ENCODE results near the gene ADORA2B. TPM values are rescaled to one million over a fixed set of nuclear protein-coding genes. Genes with fewer than 3 reads are reported as not detected.

The ADORA2B gene
- total RNA-seq, 2 experiments from 2014 or later = 7.0 to 7.1 TPM

DNA sequence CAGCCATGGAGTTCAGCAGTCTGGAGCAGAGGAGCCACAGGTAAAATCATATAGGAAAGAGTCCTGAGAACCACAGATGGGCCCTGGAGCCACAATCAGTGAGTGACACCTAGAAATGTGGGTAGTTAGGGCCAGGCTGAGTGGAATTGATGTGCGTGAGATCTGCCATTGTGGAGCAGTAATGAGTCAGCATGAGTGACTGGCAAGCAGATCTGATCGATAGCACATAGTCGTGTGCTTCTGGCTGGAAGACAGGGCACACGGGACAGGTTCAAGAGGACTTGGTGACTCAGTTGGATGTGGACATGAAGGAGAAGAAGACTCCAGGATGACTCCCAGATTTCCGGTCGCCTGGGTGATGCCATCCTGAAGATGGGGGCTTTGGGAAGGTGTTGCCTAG, 12.3 kb downstream of the ADORA2B start:
- H3K27me3 Mint-ChIP-seq = no peaks in the 10 kb centered on the region
- peaks cover 38% of the 10 kb centered on the region for H3K4me1 Mint-ChIP-seq
- peak; percentile 40 for DNase-seq
- H3K27ac Mint-ChIP-seq = no peak overlapping the region
- no peaks in the 10 kb centered on the region for H3K9me3 Mint-ChIP-seq
- H3K4me3 Mint-ChIP-seq = no peak overlapping the region
- H3K36me3 Mint-ChIP-seq = peaks cover 7% of the 10 kb centered on the region

DNA sequence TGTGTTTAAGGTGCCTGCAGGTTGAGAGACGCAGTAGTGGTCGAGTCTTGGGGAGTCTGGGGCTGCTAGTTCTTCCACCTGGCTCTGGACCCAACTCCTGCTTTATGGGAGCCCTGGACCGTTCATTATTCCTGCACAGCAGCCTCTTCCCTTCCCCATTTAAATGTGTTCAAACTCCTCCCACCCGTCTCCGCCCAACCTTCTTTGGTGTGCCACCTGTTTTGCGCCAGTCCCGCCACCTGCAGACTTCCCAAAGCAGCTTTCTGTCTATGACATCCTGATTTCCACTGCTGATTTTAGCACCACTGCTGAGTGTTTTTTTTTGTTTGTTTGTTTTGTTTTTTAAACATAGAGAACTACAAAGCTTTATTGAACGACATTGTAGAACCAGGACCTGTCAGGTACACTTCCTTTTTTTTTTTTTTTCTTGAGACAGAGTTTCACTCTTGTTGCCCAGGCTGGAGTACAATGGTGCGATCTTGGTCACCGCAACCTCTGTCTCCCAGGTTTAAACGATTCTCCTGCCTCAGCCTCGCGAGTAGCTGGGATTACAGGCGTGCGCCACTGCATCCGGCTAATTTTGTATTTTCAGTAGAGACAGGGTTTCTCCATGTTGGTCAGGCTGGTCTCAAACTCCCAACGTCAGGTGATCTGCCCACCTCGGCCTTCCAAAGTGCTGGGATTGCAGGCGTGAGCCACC, 12.8 kb downstream of the ADORA2B start:
- Mint-ChIP-seq H3K27me3 (no peaks in the 10 kb centered on the region), H3K36me3 (peaks cover 7% of the 10 kb centered on the region), H3K4me3 (no peak overlapping the region), H3K27ac (no peak overlapping the region), H3K4me1 (peaks cover 38% of the 10 kb centered on the region), H3K9me3 (no peaks in the 10 kb centered on the region)
- no peak for DNase-seq

DNA sequence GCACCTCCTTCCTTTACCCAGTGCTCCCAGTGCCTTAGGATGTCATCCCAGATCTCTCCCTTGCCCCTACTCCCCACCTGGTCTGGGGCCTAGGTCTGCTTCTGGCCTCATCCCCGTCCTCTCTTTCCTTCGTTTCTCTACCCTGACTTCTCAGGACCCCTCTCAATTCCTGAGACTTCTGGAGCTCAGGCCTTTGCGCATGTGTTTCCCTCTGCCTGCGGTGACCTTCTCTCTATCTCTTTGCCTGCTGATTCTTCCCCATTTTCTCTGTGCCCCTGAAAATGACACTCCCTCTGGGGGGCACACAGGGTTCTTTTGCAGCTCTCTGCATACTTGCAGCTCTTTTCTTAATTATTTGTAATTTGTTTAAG, 13.5 kb downstream of the ADORA2B start:
- H3K4me1 Mint-ChIP-seq = peaks cover 40% of the 10 kb centered on the region
- H3K4me3 Mint-ChIP-seq = peak overlapping the region; percentile 9
- H3K9me3 Mint-ChIP-seq = no peaks in the 10 kb centered on the region
- peak overlapping the region; percentile 67 for H3K27ac Mint-ChIP-seq
- no peak for DNase-seq
- H3K36me3 Mint-ChIP-seq = peaks cover 7% of the 10 kb centered on the region
- H3K27me3 Mint-ChIP-seq = no peaks in the 10 kb centered on the region

DNA sequence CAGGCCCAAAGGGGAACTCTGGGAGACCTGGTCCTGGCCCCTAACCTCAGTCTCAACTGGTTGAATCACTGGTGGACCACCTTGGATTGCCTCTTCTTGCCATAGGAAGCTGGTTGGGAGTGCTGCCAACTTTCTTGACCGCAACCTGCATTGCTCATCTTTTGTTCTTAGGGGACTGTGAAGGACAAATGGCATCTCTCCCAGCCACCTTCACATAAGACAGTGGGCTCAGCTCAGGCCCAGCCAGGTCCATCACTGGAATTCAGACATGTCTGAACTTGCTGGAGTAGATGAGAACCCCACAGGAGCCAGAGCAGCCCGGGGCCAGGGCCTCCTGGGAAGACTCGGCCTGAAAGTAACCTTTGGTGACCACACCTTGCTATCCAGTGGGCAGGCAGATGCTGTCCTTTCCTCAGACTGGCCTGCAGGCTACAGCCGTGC, 18.8 kb downstream of the ADORA2B start:
- no peaks in the 10 kb centered on the region for H3K36me3 Mint-ChIP-seq
- no peaks in the 10 kb centered on the region for H3K27me3 Mint-ChIP-seq
- no peak for DNase-seq
- H3K4me3 Mint-ChIP-seq = no peak overlapping the region
- peaks cover 46% of the 10 kb centered on the region for H3K4me1 Mint-ChIP-seq
- no peaks in the 10 kb centered on the region for H3K9me3 Mint-ChIP-seq
- H3K27ac Mint-ChIP-seq = no peak overlapping the region

DNA sequence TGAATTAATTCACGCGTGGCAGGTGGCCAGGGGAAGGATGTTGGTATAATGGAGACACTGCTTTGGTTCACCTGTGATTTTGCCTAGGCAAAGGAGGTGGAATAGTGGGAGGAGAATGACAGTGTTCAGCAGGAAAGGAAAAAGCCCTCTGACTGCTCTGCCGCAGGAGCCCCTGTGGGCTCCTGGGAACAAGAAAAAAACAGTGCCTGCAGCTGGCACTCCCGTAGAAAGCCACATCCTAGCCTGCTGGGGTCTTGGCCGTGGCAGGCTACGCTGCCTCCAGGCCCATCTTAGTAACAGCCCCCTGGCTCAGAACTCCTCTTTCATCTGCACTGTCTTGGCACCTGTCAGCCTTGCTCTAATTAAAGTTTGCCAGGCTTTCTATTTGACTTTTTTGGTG, 20.6 kb downstream of the ADORA2B start:
- Mint-ChIP-seq H3K9me3 (no peaks in the 10 kb centered on the region), H3K4me1 (peaks cover 39% of the 10 kb centered on the region), H3K27ac (no peak overlapping the region), H3K4me3 (no peak overlapping the region), H3K27me3 (no peaks in the 10 kb centered on the region), H3K36me3 (no peaks in the 10 kb centered on the region)
- DNase-seq = no peak

DNA sequence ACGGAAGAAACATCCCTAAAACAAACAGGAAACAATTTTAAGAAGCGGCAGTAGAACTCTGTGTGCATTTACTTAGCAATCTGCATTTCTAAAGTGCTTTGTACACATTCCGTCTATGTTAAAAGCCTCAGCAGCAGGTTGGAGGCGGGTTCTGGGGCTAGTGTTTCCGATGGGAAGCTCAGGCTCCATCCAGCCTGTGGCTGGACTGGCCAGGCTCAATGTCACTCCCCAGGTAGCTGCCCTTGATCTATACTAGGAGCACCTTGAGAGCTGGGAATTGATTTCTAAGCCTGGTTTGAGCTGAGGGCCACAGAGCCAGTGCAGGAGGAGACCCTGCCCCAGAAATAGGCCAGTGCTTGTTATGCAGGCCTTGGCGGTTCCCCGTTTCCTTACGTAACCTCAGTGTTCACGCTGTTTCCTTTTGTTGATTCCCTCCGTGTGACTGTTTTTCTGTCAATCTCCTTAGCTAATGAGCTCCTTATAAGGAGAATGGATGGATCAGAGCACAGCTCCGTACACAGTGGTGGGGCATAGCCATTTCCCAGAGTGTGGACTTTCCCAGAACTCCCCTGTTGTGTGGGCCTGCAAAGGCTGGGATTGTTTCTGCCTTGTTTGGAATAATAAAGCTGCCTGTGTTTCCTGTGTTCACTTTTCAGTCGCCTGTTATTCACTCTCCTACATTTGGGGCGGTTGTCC, 21.4 kb downstream of the ADORA2B start:
- Mint-ChIP-seq H3K27ac (peak overlapping the region; percentile 10), H3K4me1 (peaks cover 37% of the 10 kb centered on the region)

DNA sequence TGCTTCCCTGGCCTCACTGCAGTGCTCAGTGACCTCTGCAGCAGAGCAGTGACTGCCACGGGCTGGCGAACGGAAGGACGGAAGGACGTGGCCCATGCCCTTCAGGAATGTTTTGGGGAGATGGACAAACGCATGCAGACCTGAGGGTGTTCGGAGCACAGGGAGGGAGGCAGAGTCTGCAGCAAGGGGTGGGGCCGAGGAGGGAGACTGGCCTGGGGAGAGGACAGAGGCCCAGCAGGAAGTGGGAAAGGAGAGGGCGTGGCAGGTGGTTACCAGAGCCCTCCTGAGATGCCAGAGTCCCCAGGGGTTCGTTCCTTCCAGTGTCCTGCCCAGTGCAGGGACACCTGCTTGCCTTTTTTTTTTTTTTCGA, 21.9 kb downstream of the ADORA2B start:
- Mint-ChIP-seq H3K27ac (peak overlapping the region; percentile 10), H3K4me1 (peaks cover 35% of the 10 kb centered on the region), H3K27me3 (no peaks in the 10 kb centered on the region), H3K4me3 (peak overlapping the region; percentile 22), H3K36me3 (no peaks in the 10 kb centered on the region), H3K9me3 (no peaks in the 10 kb centered on the region)
- no peak for DNase-seq

More for the DNA sequence above, 21.4 kb downstream of the ADORA2B start:
- no peak for DNase-seq
- peak overlapping the region; percentile 22 for H3K4me3 Mint-ChIP-seq
- H3K36me3 Mint-ChIP-seq = no peaks in the 10 kb centered on the region
- H3K9me3 Mint-ChIP-seq = no peaks in the 10 kb centered on the region
- H3K27me3 Mint-ChIP-seq = no peaks in the 10 kb centered on the region

DNA sequence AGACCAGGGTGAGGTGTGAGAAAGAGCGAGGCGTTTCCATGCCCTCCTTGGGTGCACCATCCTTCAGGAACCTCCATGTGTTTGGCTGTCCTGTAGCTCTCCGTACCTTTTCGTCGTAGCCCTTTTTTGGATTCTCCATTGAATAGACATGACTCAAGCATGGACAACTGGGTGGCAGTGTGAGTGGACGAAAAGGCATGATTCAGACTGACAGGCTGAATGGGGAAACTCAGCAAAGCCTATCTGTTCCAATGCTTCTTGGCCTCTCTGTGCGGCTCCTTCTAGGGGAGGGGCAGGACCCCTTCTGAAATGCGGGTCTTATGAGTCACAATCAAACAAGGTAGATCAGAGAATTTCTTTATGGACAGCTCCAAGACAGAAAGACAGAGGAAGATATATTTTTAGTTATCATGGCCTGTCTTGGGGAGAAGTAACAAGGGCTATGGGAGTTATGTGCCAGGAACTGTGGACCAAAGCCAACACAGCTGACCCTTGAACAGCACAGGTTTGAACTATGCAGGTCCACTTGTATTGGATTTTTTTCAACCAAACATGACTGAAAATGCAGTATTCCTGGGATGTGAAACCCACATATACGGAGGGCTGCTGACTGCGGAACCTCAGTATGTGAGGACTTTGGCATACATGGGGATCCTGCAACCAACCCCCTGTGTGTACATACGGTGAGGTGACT, 22.9 kb downstream of the ADORA2B start:
- Mint-ChIP-seq H3K9me3 (no peaks in the 10 kb centered on the region), H3K4me3 (no peak overlapping the region), H3K27me3 (no peaks in the 10 kb centered on the region), H3K36me3 (no peaks in the 10 kb centered on the region), H3K27ac (no peak overlapping the region), H3K4me1 (peaks cover 35% of the 10 kb centered on the region)
- DNase-seq = no peak

DNA sequence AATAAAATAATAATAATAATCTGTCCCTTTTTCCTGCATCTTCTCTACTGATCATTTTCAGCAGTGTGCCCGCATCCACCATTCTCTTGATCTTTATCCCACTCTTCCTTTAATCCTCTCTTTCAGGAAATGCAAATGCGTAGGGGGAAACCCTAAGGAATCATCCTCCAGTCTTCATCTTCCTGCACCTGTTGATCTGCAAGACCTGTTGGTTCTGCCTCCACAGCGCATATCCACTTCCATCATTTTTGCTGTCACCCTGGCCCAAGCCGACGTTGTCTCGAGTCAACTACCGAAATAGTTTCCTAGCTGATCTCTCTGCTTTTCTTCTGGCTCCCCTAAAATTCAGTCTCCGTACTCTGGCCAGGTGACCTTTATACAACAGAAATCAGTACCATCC, 24.5 kb downstream of the ADORA2B start:
- H3K4me3 Mint-ChIP-seq = no peak overlapping the region
- H3K36me3 Mint-ChIP-seq = no peaks in the 10 kb centered on the region
- no peak overlapping the region for H3K27ac Mint-ChIP-seq
- DNase-seq = no peak
- no peaks in the 10 kb centered on the region for H3K27me3 Mint-ChIP-seq
- H3K9me3 Mint-ChIP-seq = no peaks in the 10 kb centered on the region
- H3K4me1 Mint-ChIP-seq = peaks cover 36% of the 10 kb centered on the region

DNA sequence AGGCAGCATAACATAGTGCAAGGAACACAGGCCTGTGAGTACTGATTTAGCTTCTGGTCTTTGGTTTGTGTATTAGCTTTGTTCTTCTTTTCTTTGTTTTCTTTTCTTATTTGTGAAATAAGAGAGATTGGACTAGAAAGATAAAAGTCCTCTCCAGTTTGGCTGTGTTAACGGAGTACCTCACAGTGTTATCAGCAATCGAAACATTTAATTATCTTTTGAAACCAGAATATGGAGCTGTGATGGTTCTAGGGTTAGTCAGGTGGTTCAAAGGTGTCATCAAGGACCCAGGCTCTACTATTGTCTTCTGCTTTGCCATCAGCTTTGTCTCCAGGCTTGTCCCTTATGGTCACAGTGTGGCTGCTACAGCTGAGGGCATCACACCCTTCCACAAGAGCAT, 25.6 kb downstream of the ADORA2B start:
- DNase-seq = no peak
- Mint-ChIP-seq H3K9me3 (no peaks in the 10 kb centered on the region), H3K27me3 (no peaks in the 10 kb centered on the region), H3K4me3 (no peak overlapping the region), H3K36me3 (peaks cover 2% of the 10 kb centered on the region), H3K27ac (no peak overlapping the region), H3K4me1 (peaks cover 31% of the 10 kb centered on the region)

DNA sequence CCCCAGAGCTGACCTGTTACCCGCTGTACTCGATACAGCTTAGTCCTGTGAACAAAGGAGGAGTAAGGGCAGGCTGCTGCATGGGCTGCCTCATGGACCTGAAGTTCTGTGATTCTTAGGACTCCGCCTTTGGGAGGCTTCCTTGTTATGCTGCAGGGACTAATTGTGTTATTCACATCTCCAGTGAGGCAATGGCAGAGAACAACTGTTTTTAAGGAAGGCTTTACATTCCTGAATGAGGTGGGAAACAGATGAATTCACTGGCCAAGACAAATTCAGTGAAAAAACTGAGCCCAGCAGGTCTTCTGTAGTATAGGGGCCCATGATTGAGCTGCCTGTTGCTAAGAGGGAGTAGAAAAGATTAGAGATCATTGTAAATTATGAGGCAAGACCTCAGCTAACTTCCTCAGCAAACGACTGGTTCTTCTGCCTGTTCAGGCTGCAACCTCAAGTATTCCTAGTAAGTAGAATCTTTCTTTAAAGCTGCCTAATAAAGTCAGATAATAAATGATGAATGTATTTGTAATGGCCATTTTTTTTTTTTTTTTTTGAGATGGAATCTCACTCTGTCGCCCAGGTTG, 26.3 kb downstream of the ADORA2B start:
- Mint-ChIP-seq H3K36me3 (peaks cover 2% of the 10 kb centered on the region), H3K4me3 (no peak overlapping the region)

DNA sequence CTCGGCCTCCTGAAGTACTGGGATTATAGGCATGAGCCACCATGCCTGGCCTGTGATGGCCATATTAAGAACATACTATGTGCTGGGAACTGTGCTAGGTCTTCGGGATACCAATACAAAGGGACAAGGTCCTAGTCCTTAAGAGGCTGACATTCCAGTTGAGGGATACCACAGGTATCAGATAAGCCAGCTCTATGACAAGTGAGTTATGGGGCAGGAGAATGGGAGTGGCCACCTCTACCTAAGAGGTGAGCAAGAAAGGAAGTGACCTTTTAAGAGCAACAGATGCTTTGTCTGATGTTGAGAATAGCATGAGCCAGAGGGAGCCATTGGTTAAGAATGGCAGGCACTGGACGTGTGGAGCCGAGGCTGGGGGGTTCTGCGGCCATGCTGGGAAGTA, 27.0 kb downstream of the ADORA2B start:
- Mint-ChIP-seq H3K4me3 (no peak overlapping the region), H3K27ac (no peak overlapping the region), H3K9me3 (no peaks in the 10 kb centered on the region)

More for the DNA sequence above, 26.3 kb downstream of the ADORA2B start:
- no peaks in the 10 kb centered on the region for H3K27me3 Mint-ChIP-seq
- H3K9me3 Mint-ChIP-seq = no peaks in the 10 kb centered on the region
- peaks cover 26% of the 10 kb centered on the region for H3K4me1 Mint-ChIP-seq
- DNase-seq = no peak
- H3K27ac Mint-ChIP-seq = no peak overlapping the region

DNA sequence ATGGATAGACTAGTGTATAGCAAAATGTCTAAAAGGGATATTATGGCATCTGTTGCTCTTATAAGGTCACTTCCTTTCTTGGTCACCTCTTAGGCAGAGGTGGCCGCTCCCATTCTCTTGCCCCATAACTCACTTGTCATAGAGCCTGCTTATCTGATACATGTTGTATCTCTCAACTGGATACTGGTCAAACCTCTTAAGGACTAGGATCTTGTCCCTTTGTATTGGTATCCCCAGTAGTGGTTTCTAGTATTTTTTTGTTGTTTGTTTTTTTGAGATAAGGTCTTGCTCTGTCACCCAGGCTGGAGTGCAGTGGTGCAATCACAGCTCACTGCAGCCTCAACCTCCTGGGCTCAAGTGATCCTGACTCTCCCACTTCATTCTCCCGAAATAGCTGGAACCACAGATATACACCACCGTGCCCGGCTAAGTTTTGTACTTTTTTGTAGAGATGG, 27.6 kb downstream of the ADORA2B start:
- Mint-ChIP-seq H3K27ac (no peak overlapping the region), H3K4me1 (peaks cover 14% of the 10 kb centered on the region), H3K27me3 (no peaks in the 10 kb centered on the region), H3K36me3 (peaks cover 8% of the 10 kb centered on the region), H3K4me3 (no peak overlapping the region), H3K9me3 (no peaks in the 10 kb centered on the region)
- DNase-seq = no peak

More for the DNA sequence above, 27.0 kb downstream of the ADORA2B start:
- Mint-ChIP-seq H3K27me3 (no peaks in the 10 kb centered on the region), H3K36me3 (peaks cover 3% of the 10 kb centered on the region), H3K4me1 (peaks cover 19% of the 10 kb centered on the region)
- DNase-seq = no peak

DNA sequence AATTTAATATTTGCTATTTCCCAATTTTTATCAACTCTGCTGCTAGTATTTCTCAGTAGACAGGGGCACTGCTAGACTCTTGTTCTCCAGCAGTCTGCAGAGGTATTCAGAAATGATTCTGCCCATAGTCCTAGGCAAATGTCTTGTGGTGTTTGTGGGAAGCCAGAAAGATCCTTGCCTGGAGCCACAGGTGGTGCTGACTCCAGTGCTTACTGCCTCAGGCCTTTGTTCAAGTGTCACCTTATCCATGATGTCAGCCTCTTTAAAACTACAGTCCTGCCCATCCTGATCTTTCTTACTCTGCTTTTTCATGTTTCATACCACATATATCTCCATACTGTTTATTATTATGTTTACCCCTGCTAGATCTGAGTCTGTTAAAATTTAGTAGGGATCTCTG, 28.1 kb downstream of the ADORA2B start:
- Mint-ChIP-seq H3K9me3 (no peaks in the 10 kb centered on the region), H3K4me3 (no peak overlapping the region), H3K4me1 (peaks cover 10% of the 10 kb centered on the region), H3K27ac (no peak overlapping the region), H3K36me3 (peaks cover 10% of the 10 kb centered on the region), H3K27me3 (no peaks in the 10 kb centered on the region)
- DNase-seq = no peak

DNA sequence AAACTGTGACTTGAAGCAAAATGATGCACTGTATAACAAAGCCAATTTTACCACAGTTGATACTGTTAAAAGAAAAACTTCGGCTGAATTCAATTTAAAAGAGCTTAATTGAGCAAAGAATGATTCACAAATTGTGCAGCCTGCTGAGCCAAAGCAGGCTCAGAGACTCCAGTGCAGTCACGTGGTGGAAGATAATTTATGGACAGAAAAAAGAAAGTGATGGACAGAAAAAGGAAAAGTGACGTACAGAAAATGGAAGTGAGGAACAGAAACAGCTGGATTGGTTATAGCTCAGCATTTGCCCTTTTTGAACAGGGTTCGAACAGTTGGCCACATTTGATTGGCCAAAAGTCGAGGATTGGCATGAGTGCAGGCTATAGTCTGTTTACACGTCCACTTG, 28.9 kb downstream of the ADORA2B start:
- Mint-ChIP-seq H3K27me3 (no peaks in the 10 kb centered on the region), H3K27ac (no peak overlapping the region), H3K36me3 (peaks cover 12% of the 10 kb centered on the region), H3K4me3 (no peak overlapping the region), H3K9me3 (no peaks in the 10 kb centered on the region), H3K4me1 (peaks cover 10% of the 10 kb centered on the region)
- DNase-seq = no peak

Measured in activated naive CD8-positive, alpha-beta T cell treated with anti-CD3 and anti-CD28 coated beads for 36 hours (primary cell).